Measurements from ENCODE around the gene ASIC1. TPM values are rescaled to one million over a fixed set of nuclear protein-coding genes. Genes with fewer than 3 reads are reported as not detected.

Gene ASIC1
- total and polyA plus RNA-seq, 2 of the 13 experiments (the other 11 are each of a cell fraction or from before 2014, with no cell fraction given) = 0.44 to 1.5 TPM

- TF ChIP-seq GLI4 (CRISPR knock-in tag; IDR thresholded peaks at IDR 0.05; ENCODE audit: borderline replicate concordance) = peak; percentile 79; the same call in 1 of the 2 replicates
- no peak for TF ChIP-seq KLF12 (CRISPR knock-in tag; IDR thresholded peaks at IDR 0.05; ENCODE audit: borderline replicate concordance)
- 0 out of 2 replicates have a peak, but pooled peaks have one; percentile 46 for TF ChIP-seq ZNF790 (CRISPR knock-in tag; IDR thresholded peaks at IDR 0.05; ENCODE audit: borderline replicate concordance)
- 0 out of 2 replicates have a peak, but pooled peaks have one; percentile 84 for TF ChIP-seq ZNF451 (CRISPR knock-in tag; IDR thresholded peaks at IDR 0.05)
- peak; percentile 51 for TF ChIP-seq MED1 (CRISPR knock-in tag; IDR thresholded peaks at IDR 0.05)
- no peak for TF ChIP-seq ZNF878 (CRISPR knock-in tag; IDR thresholded peaks at IDR 0.05)
- peak; percentile 86 for TF ChIP-seq ZNF350 (CRISPR knock-in tag; IDR thresholded peaks at IDR 0.05; ENCODE audit: borderline replicate concordance, low read depth)
- no peak for TF ChIP-seq ZNF121 (CRISPR knock-in tag; IDR thresholded peaks at IDR 0.05)
- TF ChIP-seq RXRA (CRISPR knock-in tag; IDR thresholded peaks at IDR 0.05) = peak; percentile 85
- no peak for TF ChIP-seq ZNF234 (CRISPR knock-in tag; conservative IDR thresholded peaks at IDR 0.05)
- peak; percentile 77; the same call in 1 of the 2 replicates for TF ChIP-seq FOXC1 (CRISPR knock-in tag; IDR thresholded peaks at IDR 0.05; ENCODE audit: borderline replicate concordance)
- no peak for TF ChIP-seq PBX3 (CRISPR knock-in tag; IDR thresholded peaks at IDR 0.05; ENCODE audit: borderline replicate concordance)
- no peak for TF ChIP-seq ZNF639 (CRISPR knock-in tag; conservative IDR thresholded peaks at IDR 0.05)
- TF ChIP-seq ZNF3 (CRISPR knock-in tag; IDR thresholded peaks at IDR 0.05) = no peak
- TF ChIP-seq TSC22D2 (CRISPR knock-in tag; IDR thresholded peaks at IDR 0.05; ENCODE audit: borderline replicate concordance) = 0 out of 2 replicates have a peak, but pooled peaks have one; percentile 25
- peak; percentile 79 for TF ChIP-seq POGZ (CRISPR knock-in tag; IDR thresholded peaks at IDR 0.05)
- TF ChIP-seq ZNF142 (CRISPR knock-in tag; IDR thresholded peaks at IDR 0.05) = no peak
- no peak for TF ChIP-seq DBP (CRISPR knock-in tag; IDR thresholded peaks at IDR 0.05; ENCODE audit: not compliant biosample characterization)
These were observed 54.5 kb downstream of the ASIC1 start, which contains the start of gene COX14 (continued) for GRCh38 chr12:50111693-50112455.

All from HepG2 (cell line).